ENCODE results near the gene GMDS.

The GMDS gene

GRCh38 chr6:1665214-1665613 lies 580.2 kb downstream of the GMDS start:
- no peak for TF ChIP-seq CTCF (IDR thresholded peaks at IDR 0.05; ENCODE audit: insufficient read depth, low read depth, low read length, missing control alignments)
- peak; percentile 68 for DNase-seq (ENCODE audit: low read depth)
- no peak overlapping the region for H3K4me3 ChIP-seq (ENCODE audit: low read depth, low read length)

- H3K4me3 ChIP-seq (ENCODE audit: low read depth, low read length): no peak overlapping the region
- DNase-seq (ENCODE audit: low read depth): no peak
- TF ChIP-seq CTCF (IDR thresholded peaks at IDR 0.05; ENCODE audit: insufficient read depth, low read depth, low read length, missing control alignments): no peak
These were observed 581.1 kb downstream of the GMDS start for GRCh38 chr6:1664329-1664728.

- DNase-seq (ENCODE audit: low read depth): no peak
- H3K4me3 ChIP-seq (ENCODE audit: low read depth, low read length): no peak overlapping the region
- TF ChIP-seq CTCF (IDR thresholded peaks at IDR 0.05; ENCODE audit: insufficient read depth, low read depth, low read length, missing control alignments): no peak
These were observed 581.9 kb downstream of the GMDS start for GRCh38 chr6:1663511-1663910.

GRCh38 chr6:1662534-1662933 lies 582.9 kb downstream of the GMDS start:
- no peak overlapping the region for H3K4me3 ChIP-seq (ENCODE audit: low read depth, low read length)
- no peak for DNase-seq (ENCODE audit: low read depth)
- TF ChIP-seq CTCF (IDR thresholded peaks at IDR 0.05; ENCODE audit: insufficient read depth, low read depth, low read length, missing control alignments): no peak

GRCh38 chr6:1659816-1660215 lies 585.6 kb downstream of the GMDS start:
- no peak for TF ChIP-seq CTCF (IDR thresholded peaks at IDR 0.05; ENCODE audit: insufficient read depth, low read depth, low read length, missing control alignments)
- H3K4me3 ChIP-seq (ENCODE audit: low read depth, low read length): no peak overlapping the region
- DNase-seq (ENCODE audit: low read depth): no peak

GRCh38 chr6:1658212-1659005 lies 587.0 kb downstream of the GMDS start:
- no peak for DNase-seq (ENCODE audit: low read depth)
- H3K4me3 ChIP-seq (ENCODE audit: low read depth, low read length): no peak overlapping the region
- no peak for TF ChIP-seq CTCF (IDR thresholded peaks at IDR 0.05; ENCODE audit: insufficient read depth, low read depth, low read length, missing control alignments)

GRCh38 chr6:1657771-1658165 lies 587.6 kb downstream of the GMDS start:
- TF ChIP-seq CTCF (IDR thresholded peaks at IDR 0.05; ENCODE audit: insufficient read depth, low read depth, low read length, missing control alignments): no peak
- H3K4me3 ChIP-seq (ENCODE audit: low read depth, low read length): no peak overlapping the region
- no peak for DNase-seq (ENCODE audit: low read depth)
